ENCODE measurements around the gene GMPPA.

Gene GMPPA

GRCh38 chr2:219520079-219520478, 21.4 kb downstream of the GMPPA start:
- Histone ChIP-seq H3K36me3 (ENCODE audit: control insufficient read depth, insufficient read depth, low read length) (no peaks in the 10 kb centered on the region), H3K4me1 (ENCODE audit: control insufficient read depth, insufficient read depth, low read length) (peaks cover 7% of the 10 kb centered on the region), H3K9ac (ENCODE audit: low read depth, low read length) (no peak overlapping the region), H3K27me3 (ENCODE audit: control insufficient read depth, insufficient read depth, low read length) (peaks cover 36% of the 10 kb centered on the region), H3K9me3 (ENCODE audit: control insufficient read depth, insufficient read depth, low read length) (no peaks in the 10 kb centered on the region), H3K4me3 (ENCODE audit: low read depth, low read length) (no peak overlapping the region)

DNA sequence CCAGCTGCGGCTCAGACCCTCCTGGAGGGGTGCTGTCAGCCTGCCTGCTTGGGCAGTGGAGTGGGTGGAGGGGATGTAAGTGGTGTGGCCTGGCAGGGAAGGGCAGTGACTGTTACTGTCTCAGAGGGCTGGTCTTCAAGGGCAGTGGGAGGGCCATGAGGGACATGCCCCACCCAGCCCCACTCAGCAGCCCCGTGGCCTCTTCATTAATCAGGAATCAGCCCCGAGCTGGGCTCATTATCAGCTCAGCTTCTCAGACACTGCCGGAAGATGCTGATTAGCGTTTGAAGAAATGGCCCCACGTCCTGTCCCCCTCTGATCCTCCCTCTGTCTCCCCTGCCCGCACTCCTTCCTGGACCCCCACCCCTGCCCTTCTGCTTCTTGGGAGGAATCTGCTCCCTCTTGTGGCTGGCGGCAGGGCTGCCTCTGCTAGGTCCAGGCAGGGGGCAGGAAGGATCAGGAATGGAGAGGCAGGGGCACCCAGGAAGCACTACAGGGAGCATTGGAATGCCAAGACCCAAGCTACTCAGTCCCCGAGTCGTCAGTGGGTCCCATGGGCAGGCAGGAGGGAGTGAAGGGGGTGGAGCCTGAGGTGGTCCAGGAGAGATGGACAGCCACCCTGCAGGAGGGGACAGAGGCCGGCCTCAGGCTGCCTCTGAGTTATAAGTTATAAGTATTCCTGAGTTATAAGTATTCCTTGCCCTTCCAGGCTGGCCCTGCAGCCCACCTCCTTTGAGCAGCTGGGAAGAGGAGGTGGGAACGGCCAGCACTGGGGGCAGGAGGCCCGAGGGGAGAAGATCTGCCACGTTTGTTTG, 22.6 kb downstream of the GMPPA start:
- no peak overlapping the region for H3K9ac ChIP-seq (ENCODE audit: low read depth, low read length)
- H3K36me3 ChIP-seq (ENCODE audit: control insufficient read depth, insufficient read depth, low read length), result no peaks in the 10 kb centered on the region
- peaks cover 7% of the 10 kb centered on the region for H3K4me1 ChIP-seq (ENCODE audit: control insufficient read depth, insufficient read depth, low read length)
- H3K9me3 ChIP-seq (ENCODE audit: control insufficient read depth, insufficient read depth, low read length), result no peaks in the 10 kb centered on the region
- H3K4me3 ChIP-seq (ENCODE audit: low read depth, low read length), result peak overlapping the region; percentile 23
- peaks cover 33% of the 10 kb centered on the region for H3K27me3 ChIP-seq (ENCODE audit: control insufficient read depth, insufficient read depth, low read length)

DNA sequence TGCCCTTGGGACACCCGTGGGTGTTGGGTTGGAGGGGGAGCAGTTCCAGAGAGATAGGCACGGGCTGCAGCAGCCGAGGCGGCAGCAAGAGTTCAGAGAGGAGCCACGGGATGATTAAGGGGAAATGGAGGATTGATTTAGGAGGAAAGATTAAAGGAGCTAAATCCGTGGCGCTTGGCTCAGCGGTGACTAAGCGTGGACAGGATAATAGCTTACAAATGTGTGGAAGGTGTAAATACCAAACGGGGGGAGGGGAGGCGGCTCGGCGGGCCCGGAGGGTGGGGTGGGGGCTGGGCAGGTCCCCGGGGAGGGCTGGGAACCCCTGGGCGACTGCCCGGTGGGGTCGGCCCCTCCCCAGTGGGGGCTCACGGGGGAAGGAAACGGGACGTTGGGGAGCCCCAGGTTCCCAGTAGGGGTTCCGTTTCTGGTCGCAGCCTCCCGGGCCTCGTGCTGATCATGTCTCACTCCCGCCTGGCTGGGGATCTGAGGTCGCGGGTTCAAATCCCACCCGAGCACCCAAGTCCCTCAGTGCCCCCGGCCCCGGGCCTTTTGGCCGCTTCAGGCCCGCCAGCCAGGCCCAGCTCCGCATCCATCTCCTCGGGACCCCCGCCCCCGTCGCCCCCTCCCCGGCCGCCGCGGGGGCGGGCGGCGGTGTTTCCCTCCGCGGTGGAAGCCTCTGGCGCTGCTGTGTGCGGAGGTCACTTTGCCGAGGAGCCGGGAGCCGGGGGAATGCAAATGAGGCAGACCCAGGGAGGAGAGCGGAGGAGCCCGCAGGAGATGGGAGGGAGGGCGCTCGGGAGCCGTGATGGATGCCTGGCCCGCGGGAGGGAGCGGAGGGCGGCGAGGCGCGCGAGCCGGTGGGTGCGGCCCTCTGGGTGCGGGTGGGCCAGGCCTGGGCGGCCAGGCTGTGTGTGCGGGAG, 23.7 kb downstream of the GMPPA start:
- H3K4me3 ChIP-seq (ENCODE audit: low read depth, low read length), result peak overlapping the region; percentile 55
- no peaks in the 10 kb centered on the region for H3K36me3 ChIP-seq (ENCODE audit: control insufficient read depth, insufficient read depth, low read length)
- peaks cover 31% of the 10 kb centered on the region for H3K27me3 ChIP-seq (ENCODE audit: control insufficient read depth, insufficient read depth, low read length)
- no peaks in the 10 kb centered on the region for H3K9me3 ChIP-seq (ENCODE audit: control insufficient read depth, insufficient read depth, low read length)
- peak overlapping the region; percentile 65 for H3K9ac ChIP-seq (ENCODE audit: low read depth, low read length)
- peaks cover 7% of the 10 kb centered on the region for H3K4me1 ChIP-seq (ENCODE audit: control insufficient read depth, insufficient read depth, low read length)

DNA sequence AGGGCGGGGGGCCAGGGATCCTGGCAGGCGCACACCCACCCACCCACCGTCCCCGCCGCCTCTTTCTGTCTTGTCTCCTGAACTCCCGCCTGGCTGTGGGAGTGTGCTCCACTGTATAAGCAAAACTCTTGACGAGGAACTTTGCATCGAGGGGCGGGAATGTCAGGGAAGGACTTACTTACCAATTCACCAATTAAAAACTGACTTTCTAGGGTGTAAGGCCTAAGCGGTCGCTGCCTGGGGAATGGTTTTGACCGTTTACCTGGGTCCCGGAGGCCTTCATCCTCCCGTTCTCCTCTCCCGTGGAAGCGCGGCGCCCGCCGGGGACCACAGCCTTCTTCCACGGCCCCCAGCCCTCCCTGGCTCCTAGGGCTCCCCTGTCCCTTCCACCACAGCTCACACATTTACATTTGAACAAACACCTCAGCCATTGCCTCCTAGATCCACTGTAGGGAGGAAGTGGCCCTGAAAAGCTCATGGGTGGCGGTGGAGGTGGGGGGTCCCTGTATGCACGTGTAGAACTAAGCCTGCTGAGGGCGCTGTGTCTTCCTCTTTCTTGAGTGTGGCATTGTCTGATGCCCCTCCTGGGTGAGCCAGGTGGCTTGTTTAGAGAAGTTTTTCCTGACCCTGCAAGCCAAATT, 24.5 kb downstream of the GMPPA start:
- Histone ChIP-seq H3K36me3 (ENCODE audit: control insufficient read depth, insufficient read depth, low read length) (no peaks in the 10 kb centered on the region), H3K4me1 (ENCODE audit: control insufficient read depth, insufficient read depth, low read length) (peaks cover 7% of the 10 kb centered on the region), H3K9ac (ENCODE audit: low read depth, low read length) (peak overlapping the region; percentile 65), H3K9me3 (ENCODE audit: control insufficient read depth, insufficient read depth, low read length) (no peaks in the 10 kb centered on the region), H3K4me3 (ENCODE audit: low read depth, low read length) (peak overlapping the region; percentile 55), H3K27me3 (ENCODE audit: control insufficient read depth, insufficient read depth, low read length) (peaks cover 29% of the 10 kb centered on the region)

- Histone ChIP-seq H3K9ac (ENCODE audit: low read depth, low read length) (no peak overlapping the region), H3K27me3 (ENCODE audit: control insufficient read depth, insufficient read depth, low read length) (peaks cover 40% of the 10 kb centered on the region), H3K4me1 (ENCODE audit: control insufficient read depth, insufficient read depth, low read length) (peaks cover 11% of the 10 kb centered on the region), H3K36me3 (ENCODE audit: control insufficient read depth, insufficient read depth, low read length) (no peaks in the 10 kb centered on the region), H3K4me3 (ENCODE audit: low read depth, low read length) (no peak overlapping the region), H3K9me3 (ENCODE audit: control insufficient read depth, insufficient read depth, low read length) (no peaks in the 10 kb centered on the region)
Observed at GRCh38 chr2:219524817-219525216, 26.1 kb downstream of the GMPPA start.

GRCh38 chr2:219525533-219526232, 27.0 kb downstream of the GMPPA start:
- Histone ChIP-seq H3K4me3 (ENCODE audit: low read depth, low read length) (no peak overlapping the region), H3K36me3 (ENCODE audit: control insufficient read depth, insufficient read depth, low read length) (no peaks in the 10 kb centered on the region), H3K9me3 (ENCODE audit: control insufficient read depth, insufficient read depth, low read length) (no peaks in the 10 kb centered on the region), H3K9ac (ENCODE audit: low read depth, low read length) (no peak overlapping the region), H3K4me1 (ENCODE audit: control insufficient read depth, insufficient read depth, low read length) (peaks cover 11% of the 10 kb centered on the region), H3K27me3 (ENCODE audit: control insufficient read depth, insufficient read depth, low read length) (peaks cover 39% of the 10 kb centered on the region)

- Histone ChIP-seq H3K9me3 (ENCODE audit: control insufficient read depth, insufficient read depth, low read length) (no peaks in the 10 kb centered on the region), H3K4me3 (ENCODE audit: low read depth, low read length) (no peak overlapping the region), H3K36me3 (ENCODE audit: control insufficient read depth, insufficient read depth, low read length) (no peaks in the 10 kb centered on the region), H3K4me1 (ENCODE audit: control insufficient read depth, insufficient read depth, low read length) (peaks cover 10% of the 10 kb centered on the region), H3K9ac (ENCODE audit: low read depth, low read length) (no peak overlapping the region), H3K27me3 (ENCODE audit: control insufficient read depth, insufficient read depth, low read length) (peaks cover 42% of the 10 kb centered on the region)
Observed at GRCh38 chr2:219526320-219527075, 27.8 kb downstream of the GMPPA start.

DNA sequence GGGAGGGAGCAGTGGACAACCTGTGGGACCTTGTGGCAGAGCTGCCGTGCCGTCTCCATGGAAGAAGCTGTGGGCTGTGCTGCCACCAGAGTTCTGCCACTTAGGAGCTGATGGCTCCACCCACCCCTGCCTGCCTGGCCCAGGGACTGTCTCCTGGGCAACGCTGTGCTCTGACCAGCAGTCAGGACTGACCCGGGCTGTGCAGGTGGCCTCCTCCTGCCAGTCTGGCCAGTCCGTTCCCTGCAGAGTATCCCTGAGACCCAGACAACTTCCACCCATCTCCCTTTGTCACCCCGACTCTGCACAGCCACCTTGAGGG, 28.3 kb downstream of the GMPPA start:
- Histone ChIP-seq H3K9ac (ENCODE audit: low read depth, low read length) (no peak overlapping the region), H3K27me3 (ENCODE audit: control insufficient read depth, insufficient read depth, low read length) (peaks cover 44% of the 10 kb centered on the region), H3K36me3 (ENCODE audit: control insufficient read depth, insufficient read depth, low read length) (no peaks in the 10 kb centered on the region), H3K4me1 (ENCODE audit: control insufficient read depth, insufficient read depth, low read length) (peaks cover 10% of the 10 kb centered on the region), H3K4me3 (ENCODE audit: low read depth, low read length) (no peak overlapping the region), H3K9me3 (ENCODE audit: control insufficient read depth, insufficient read depth, low read length) (no peaks in the 10 kb centered on the region)

DNA sequence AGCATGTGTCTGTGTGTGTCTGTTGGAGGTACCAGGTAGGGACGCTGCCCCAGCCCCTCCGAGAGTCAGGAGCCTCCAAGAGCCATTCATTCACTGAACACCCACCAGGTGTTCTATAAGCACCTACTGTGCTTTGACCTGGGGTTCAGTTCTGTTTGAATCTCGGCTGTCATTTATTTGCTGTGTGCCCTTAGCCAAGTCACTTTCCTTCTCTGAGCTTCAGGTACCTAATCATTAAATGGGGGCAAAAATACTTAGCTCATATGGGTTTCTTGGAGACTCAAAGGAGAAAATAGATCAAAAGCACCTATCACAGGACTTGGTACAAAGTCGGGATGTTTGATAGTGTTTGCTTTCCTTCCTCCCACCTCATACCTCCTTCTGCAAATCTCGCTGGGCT, 28.8 kb downstream of the GMPPA start:
- Histone ChIP-seq H3K9me3 (ENCODE audit: control insufficient read depth, insufficient read depth, low read length) (no peaks in the 10 kb centered on the region), H3K9ac (ENCODE audit: low read depth, low read length) (no peak overlapping the region), H3K4me3 (ENCODE audit: low read depth, low read length) (no peak overlapping the region), H3K36me3 (ENCODE audit: control insufficient read depth, insufficient read depth, low read length) (no peaks in the 10 kb centered on the region), H3K4me1 (ENCODE audit: control insufficient read depth, insufficient read depth, low read length) (peaks cover 10% of the 10 kb centered on the region), H3K27me3 (ENCODE audit: control insufficient read depth, insufficient read depth, low read length) (peaks cover 44% of the 10 kb centered on the region)

GRCh38 chr2:219530048-219530963, 31.6 kb downstream of the GMPPA start:
- H3K4me1 ChIP-seq (ENCODE audit: control insufficient read depth, insufficient read depth, low read length), result peaks cover 4% of the 10 kb centered on the region
- H3K27me3 ChIP-seq (ENCODE audit: control insufficient read depth, insufficient read depth, low read length), result peaks cover 38% of the 10 kb centered on the region
- H3K36me3 ChIP-seq (ENCODE audit: control insufficient read depth, insufficient read depth, low read length), result no peaks in the 10 kb centered on the region
- peak overlapping the region; percentile 53 for H3K4me3 ChIP-seq (ENCODE audit: low read depth, low read length)
- no peak overlapping the region for H3K9ac ChIP-seq (ENCODE audit: low read depth, low read length)
- no peaks in the 10 kb centered on the region for H3K9me3 ChIP-seq (ENCODE audit: control insufficient read depth, insufficient read depth, low read length)
